HepG2 (cell line): ENCODE measurements around the gene ZDHHC8. TPM values are rescaled to one million over a fixed set of nuclear protein-coding genes. Genes with fewer than 3 reads are reported as not detected.

Experiments used
- ATAC-seq: fragments of 200-7000 bp; cut with Tn5 transposase; 3 replicates; pipeline ENCODE4 v1.9.1; 2020; ENCODE audit warnings: mild to moderate bottlenecking, moderate library complexity
- BruUV-seq: library from RNA; stranded (reverse); fragments of 400-500 nt; replicated peaks from 2 replicates; lab custom pipeline; 2021; lab: Mats Ljungman, UMichigan
- CTCF ChIA-PET: fragments of 300-600 bp; formaldehyde crosslinking; extraction: SDS; loops from one replicate; lab custom pipeline; 2021; ENCODE audit warnings: low total read pairs, inconsistent platforms, low intra/inter-chr PET ratio; lab: Yijun Ruan, JAX
- POLR2A ChIA-PET: fragments of 350-600 bp; sonication (Branson Sonifier 250); formaldehyde crosslinking; loops from one replicate; lab custom pipeline; 2020; ENCODE audit warnings: antibody characterized with exemption, inconsistent platforms; lab: Yijun Ruan, JAX
- DNase-seq: peaks from one replicate; pipeline ENCODE4 v3.0.0-alpha.2; 2015; ENCODE audit warnings: low spot score
- FAIRE-seq: peaks from 3 replicates; lab custom pipeline; 2011; peaks lifted over from hg19 to GRCh38; lab: Jason Lieb, UNC
- H2AFZ ChIP-seq: one replicate; pipeline ENCODE4 v1.6.1; 2011; ENCODE audit warnings: low read length, inconsistent platforms
- H3K27ac ChIP-seq: fragments of 300-600 bp; 3 replicates; pipeline ENCODE4 v1.8.0; 2011; ENCODE audit warnings: mixed run types, mild to moderate bottlenecking, mixed read lengths, low read length, inconsistent platforms; ENCODE audit not compliant: insufficient read depth; ENCODE audit errors: extremely low read length
- H3K27me3 ChIP-seq, 2 experiments: fragments of 200-600 bp in 1 of 2; 2 replicates in 1 of 2; 3 replicates in 1 of 2; pipeline versions ENCODE4 v1.6.0 to v1.8.0; 2011; ENCODE audit warnings: low read length in 2 of 2, mild to moderate bottlenecking in 2 of 2, moderate library complexity in 2 of 2, inconsistent platforms in 1 of 2; ENCODE audit not compliant: insufficient read depth in 2 of 2, control insufficient read depth in 1 of 2
- H3K36me3 ChIP-seq, 2 experiments: fragments of 200-600 bp in 1 of 2; replicated peaks in 1 of 2; 2 replicates in 1 of 2; 3 replicates in 1 of 2; pipeline versions ENCODE4 v1.5.1 to v1.8.0; 2011; ENCODE audit warnings: low read length in 2 of 2, inconsistent platforms in 1 of 2; ENCODE audit not compliant: insufficient read depth in 2 of 2, control insufficient read depth in 1 of 2
- H3K4me1 ChIP-seq: 2 replicates; pipeline ENCODE4 v1.5.1; 2012; ENCODE audit warnings: low read length, inconsistent platforms; ENCODE audit not compliant: insufficient read depth
- H3K4me2 ChIP-seq: 2 replicates; pipeline ENCODE4 v1.6.0; 2011; ENCODE audit warnings: low read depth, low read length, inconsistent platforms
- H3K4me3 ChIP-seq, 3 experiments: fragments of 200-600 bp in 1 of 3; sonication (generic), shearing (Covaris generic) in 1 of 3; replicated peaks in 1 of 3; 2 replicates each; pipeline ENCODE4 v1.5.1; 2011 to 2016; ENCODE audit warnings: low read length in 3 of 3, inconsistent platforms in 2 of 3, low read depth in 2 of 3, mild to moderate bottlenecking in 2 of 3, control low read depth in 1 of 3, mixed read lengths in 1 of 3; ENCODE audit not compliant: insufficient read depth in 1 of 3
- H3K79me2 ChIP-seq: one replicate; pipeline ENCODE4 v1.6.1; 2011; ENCODE audit warnings: low read length, inconsistent platforms; ENCODE audit not compliant: insufficient read depth
- H3K9ac ChIP-seq: 2 replicates; pipeline ENCODE4 v1.6.0; 2011; ENCODE audit warnings: mild to moderate bottlenecking, low read depth, low read length, inconsistent platforms; ENCODE audit not compliant: insufficient read depth
- H3K9me3 ChIP-seq: 2 replicates; pipeline ENCODE4 v1.5.1; 2012; ENCODE audit warnings: mild to moderate bottlenecking, low read length
- H4K20me1 ChIP-seq: 2 replicates; pipeline ENCODE4 v1.6.0; 2011; ENCODE audit warnings: inconsistent platforms, mild to moderate bottlenecking, low read length, moderate library complexity; ENCODE audit not compliant: insufficient read depth
- ATF5 ChIP-seq: sonication (generic); formaldehyde crosslinking; IDR thresholded peaks from 2 replicates; pipeline ENCODE4 v1.4.0; 2020; ENCODE audit warnings: mild to moderate bottlenecking, low read depth, missing genetic modification reagents
- MXI1 ChIP-seq: IDR thresholded peaks from 3 replicates; pipeline ENCODE4 v1.6.1; 2012; ENCODE audit warnings: low read depth, low read length, inconsistent platforms, borderline replicate concordance
- NFKBIZ ChIP-seq: IDR thresholded peaks from 2 replicates; pipeline ENCODE4 v1.6.1; 2018; ENCODE audit warnings: missing genetic modification reagents, missing compliant biosample characterization
- PBX3 ChIP-seq: sonication (generic); formaldehyde crosslinking; IDR thresholded peaks from 2 replicates; pipeline ENCODE4 v1.8.1; 2023; ENCODE audit warnings: missing genetic modification reagents, inconsistent platforms, borderline replicate concordance
- PHB2 ChIP-seq: fragments of 450-650 bp; IDR thresholded peaks from 2 replicates; pipeline ENCODE4 v1.6.1; 2018; ENCODE audit not compliant: partially characterized antibody
- RFXAP ChIP-seq: sonication (generic); formaldehyde crosslinking; IDR thresholded peaks from 2 replicates; pipeline ENCODE4 v1.4.0; 2020; ENCODE audit warnings: missing genetic modification reagents, borderline replicate concordance
- TFDP2 ChIP-seq: sonication (generic); formaldehyde crosslinking; IDR thresholded peaks from 2 replicates; pipeline ENCODE4 v1.4.0; 2020; ENCODE audit warnings: missing genetic modification reagents
- ZBTB20 ChIP-seq: sonication (generic); formaldehyde crosslinking; IDR thresholded peaks from 2 replicates; pipeline ENCODE4 v1.8.1; 2023; ENCODE audit warnings: missing genetic modification reagents, low read depth, mild to moderate bottlenecking, borderline replicate concordance
- ZBTB38 ChIP-seq: sonication (generic); formaldehyde crosslinking; IDR thresholded peaks from 2 replicates; pipeline ENCODE4 v1.5.1; 2020; ENCODE audit warnings: mild to moderate bottlenecking, missing genetic modification reagents
- ZHX1 ChIP-seq: sonication (generic); formaldehyde crosslinking; IDR thresholded peaks from 2 replicates; pipeline ENCODE4 v1.8.1; 2022; ENCODE audit warnings: low read depth, mild to moderate bottlenecking, missing genetic modification reagents
- ZNF232 ChIP-seq: sonication (generic); formaldehyde crosslinking; IDR thresholded peaks from 2 replicates; pipeline ENCODE4 v1.4.0; 2020; ENCODE audit warnings: missing genetic modification reagents, borderline replicate concordance
- ZNF274 ChIP-seq: sonication (generic); formaldehyde crosslinking; IDR thresholded peaks from 2 replicates; pipeline ENCODE4 v1.5.1; 2020; ENCODE audit warnings: mild to moderate bottlenecking, missing genetic modification reagents
- ZNF3 ChIP-seq: IDR thresholded peaks from 2 replicates; pipeline ENCODE4 v1.7.0; 2017; ENCODE audit warnings: inconsistent platforms
- ZNF530 ChIP-seq: sonication (generic); formaldehyde crosslinking; IDR thresholded peaks from 2 replicates; pipeline ENCODE4 v1.5.0; 2020; ENCODE audit warnings: low read depth, mild to moderate bottlenecking, missing genetic modification reagents
- ZNF616 ChIP-seq: sonication (generic); formaldehyde crosslinking; IDR thresholded peaks from 2 replicates; pipeline ENCODE4 v1.5.0; 2020; ENCODE audit warnings: low read depth, mild to moderate bottlenecking, missing genetic modification reagents
- ZNF781 ChIP-seq: sonication (generic); formaldehyde crosslinking; IDR thresholded peaks from 2 replicates; pipeline ENCODE4 v1.5.1; 2020; ENCODE audit warnings: borderline replicate concordance, mild to moderate bottlenecking, missing genetic modification reagents; ENCODE audit errors: not compliant biosample characterization
- ZNF891 ChIP-seq: sonication (generic); formaldehyde crosslinking; IDR thresholded peaks from 2 replicates; pipeline ENCODE4 v1.5.0; 2020; ENCODE audit warnings: mild to moderate bottlenecking, missing genetic modification reagents
- WGBS: methylation state at CpG from one replicate; pipeline ENCODE4 v1.1.6; 2017; ENCODE audit warnings: low lambda C conversion rate; 5-methylcytosine and 5-hydroxymethylcytosine counted together
- in situ Hi-C: cut with HindIII; loops from 2 replicates; pipeline ENCODE4 v1.10.0; 2017; ENCODE audit warnings: low pct_unique_long_range_greater_than_20kb; ENCODE audit not compliant: extremely low pct_ligation_motif_present
- intact Hi-C: fragments of 100-400 bp; cut with micrococcal nuclease; formaldehyde crosslinking; loops from one replicate; pipeline ENCODE4 v1.10.0; 2022; ENCODE audit not compliant: unreplicated experiment
- polyA plus RNA-seq, 8 experiments: library from polyadenylated mRNA; depleted of rRNA in 3 of 8; stranded (reverse) in 7 of 8; unstranded in 1 of 8; fragments of >200 nt; fragmentation: Illumina TruSeq in 4 of 8; extraction: Trizol in 4 of 8; gene quantifications; 2 replicates each; pipeline versions ENCODE4 v1.2.1 to v1.2.3, GENCODE V29; 2011 to 2016; ENCODE audit warnings: low read depth in 4 of 8, missing spikeins in 1 of 8, mixed read lengths in 1 of 8; ENCODE audit not compliant: insufficient read depth in 1 of 8
- total RNA-seq, 5 experiments: library from RNA; depleted of rRNA; stranded (reverse); fragments of >200 nt; fragmentation: Illumina TruSeq; extraction: Trizol; gene quantifications; 2 replicates each; pipeline ENCODE4 v1.2.3, GENCODE V29; 2016; ENCODE audit warnings: low read depth in 1 of 5

Gene ZDHHC8
- total and polyA plus RNA-seq, 2 of the 13 experiments (the other 11 are each of a cell fraction or from before 2014, with no cell fraction given): 7.5 to 21.3 TPM

- Histone ChIP-seq H3K79me2 (peaks cover 11% of the 10 kb centered on the region), H2AFZ (no peak overlapping the region), H3K27me3 (no peaks in the 10 kb centered on the region), H3K4me3 (peak overlapping the region; percentile 73 to 86 (median 84)), H3K9me3 (no peaks in the 10 kb centered on the region), H3K9ac (peak overlapping the region; percentile 74), H3K4me2 (peak overlapping the region; percentile 88), H4K20me1 (peaks cover 3% of the 10 kb centered on the region; the same call in 1 of the 2 replicates), H3K27ac (peak overlapping the region; percentile 63), H3K4me1 (peaks cover 45% of the 10 kb centered on the region), H3K36me3 (peaks cover 5 to 17% of the 10 kb centered on the region in 2 experiments; a peak in 4 of 5 replicates)
- CTCF ChIA-PET: no interaction called here
- ATAC-seq (peak; percentile 61), DNase-seq (peak; percentile 28), FAIRE-seq (no peak)
- intact Hi-C loops (no loop called here), in situ Hi-C loops (no loop called here)
- no TSS peak for BruUV-seq
- 4% methylated on average over 26 of the region's 70 CpGs for WGBS
- POLR2A ChIA-PET: interaction anchor here (0.8 to 1.2 kb wide), 3 partner anchors 14 to 161 kb away, joined by 3 to 4 read pairs (median 3); partner anchors contain the start of genes RANBP1 and TRMT2A
- TF ChIP-seq ATF5 (CRISPR knock-in tag) (no peak), ZBTB20 (CRISPR knock-in tag) (no peak), ZNF891 (CRISPR knock-in tag) (peak; percentile 34; the same call in 1 of the 2 replicates), ZNF530 (CRISPR knock-in tag) (no peak), MXI1 (no peak), ZBTB38 (CRISPR knock-in tag) (no peak), RFXAP (CRISPR knock-in tag) (no peak), ZNF232 (CRISPR knock-in tag) (no peak), ZHX1 (no peak), PBX3 (CRISPR knock-in tag) (no peak), PHB2 (no peak), ZNF3 (CRISPR knock-in tag) (no peak), NFKBIZ (CRISPR knock-in tag) (0 out of 2 replicates have a peak, but pooled peaks have one; percentile 26), ZNF781 (no peak), ZNF274 (no peak), ZNF616 (CRISPR knock-in tag) (no peak), TFDP2 (CRISPR knock-in tag) (0 out of 2 replicates have a peak, but pooled peaks have one; percentile 20)
Observed at GRCh38 chr22:20130731-20131596, 640 bp upstream of the ZDHHC8 start.
